ENCODE data around the gene ARL6IP5. TPM values are rescaled to one million over a fixed set of nuclear protein-coding genes. Genes with fewer than 3 reads are reported as not detected.

Gene ARL6IP5
- total and polyA plus RNA-seq, 9 of the 15 experiments (the other 6 are each of a cell fraction or from before 2014, with no cell fraction given): 10.3 to 54.0 (median 12.7) TPM

DNA sequence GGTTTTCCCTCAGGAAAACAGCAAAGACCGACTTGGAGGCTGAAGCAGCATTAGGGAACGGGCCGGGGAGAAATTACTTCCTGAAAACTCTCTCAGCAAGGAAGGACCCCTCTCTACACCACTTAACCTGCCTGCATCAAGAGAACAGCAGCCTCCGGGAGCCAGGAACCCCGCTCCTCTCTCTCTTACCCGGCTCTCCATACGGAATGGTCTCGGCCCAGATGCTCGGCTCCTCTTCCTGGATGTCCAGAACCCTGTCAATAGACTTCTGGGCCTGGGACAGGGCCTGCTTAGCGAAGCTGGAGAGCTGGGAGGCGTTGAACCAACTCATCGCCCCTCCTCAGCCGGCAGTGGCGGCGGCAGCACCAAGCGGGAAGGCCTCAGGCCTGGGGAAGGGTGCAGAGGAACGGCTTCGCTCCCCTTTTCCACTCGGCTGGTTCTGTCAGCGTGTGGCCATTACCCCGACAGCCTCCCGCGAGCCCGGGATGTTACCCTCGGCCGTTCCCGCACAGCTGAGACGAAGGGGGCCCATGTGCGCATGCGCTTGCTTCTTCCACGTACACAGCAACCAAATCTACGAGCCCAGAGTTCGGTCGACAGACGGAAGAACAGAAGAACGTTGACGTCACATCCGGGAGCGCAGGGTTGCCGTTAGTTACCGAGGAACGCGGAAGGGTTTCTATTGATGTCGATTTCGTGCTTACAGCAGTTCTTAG is 32.8 kb upstream of the ARL6IP5 start, which contains the start of gene TMF1 (continued):
- TF ChIP-seq NR2C1 (IDR thresholded peaks at IDR 0.05) (peak; percentile 41; the same call in 1 of the 2 replicates), NR2C1 (tag; IDR thresholded peaks at IDR 0.05) (no peak), MYBL2 (IDR thresholded peaks at IDR 0.05; ENCODE audit: low read depth) (no peak), MYBL2 (CRISPR knock-in tag; IDR thresholded peaks at IDR 0.05; ENCODE audit: borderline replicate concordance) (no peak), ATF1 (CRISPR knock-in tag; IDR thresholded peaks at IDR 0.05) (no peak), ATF1 (tag; IDR thresholded peaks at IDR 0.05) (peak; percentile 95), CEBPG (CRISPR knock-in tag; IDR thresholded peaks at IDR 0.05) (no peak), CEBPG (tag; conservative IDR thresholded peaks at IDR 0.05 in 1 of 2, IDR thresholded peaks at IDR 0.05 in 1 of 2) (no peak), CCAR2 (IDR thresholded peaks at IDR 0.05; ENCODE audit: low read depth, low read length) (no peak), WHSC1 (IDR thresholded peaks at IDR 0.05; ENCODE audit: low read length) (no peak), SREBF2 (CRISPR knock-in tag; IDR thresholded peaks at IDR 0.05) (no peak), ZBTB26 (CRISPR knock-in tag; IDR thresholded peaks at IDR 0.05) (no peak), LCOR (CRISPR knock-in tag; IDR thresholded peaks at IDR 0.05) (no peak), GATA2 (CRISPR knock-in tag; IDR thresholded peaks at IDR 0.05) (no peak), ZEB2 (IDR thresholded peaks at IDR 0.05) (no peak), ELF4 (CRISPR knock-in tag; IDR thresholded peaks at IDR 0.05) (no peak), BMI1 (IDR thresholded peaks at IDR 0.05; ENCODE audit: low read length) (peak; percentile 90), NCOA2 (IDR thresholded peaks at IDR 0.05; ENCODE audit: partially characterized antibody in 2 of 2) (no peak)
- TF ChIP-seq, protein P1, sequence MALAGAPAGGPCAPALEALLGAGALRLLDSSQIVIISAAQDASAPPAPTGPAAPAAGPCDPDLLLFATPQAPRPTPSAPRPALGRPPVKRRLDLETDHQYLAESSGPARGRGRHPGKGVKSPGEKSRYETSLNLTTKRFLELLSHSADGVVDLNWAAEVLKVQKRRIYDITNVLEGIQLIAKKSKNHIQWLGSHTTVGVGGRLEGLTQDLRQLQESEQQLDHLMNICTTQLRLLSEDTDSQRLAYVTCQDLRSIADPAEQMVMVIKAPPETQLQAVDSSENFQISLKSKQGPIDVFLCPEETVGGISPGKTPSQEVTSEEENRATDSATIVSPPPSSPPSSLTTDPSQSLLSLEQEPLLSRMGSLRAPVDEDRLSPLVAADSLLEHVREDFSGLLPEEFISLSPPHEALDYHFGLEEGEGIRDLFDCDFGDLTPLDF (CRISPR knock-in tag; IDR thresholded peaks at IDR 0.05): 0 out of 2 replicates have a peak, but pooled peaks have one; percentile 22
- TF ChIP-seq, protein P2, sequence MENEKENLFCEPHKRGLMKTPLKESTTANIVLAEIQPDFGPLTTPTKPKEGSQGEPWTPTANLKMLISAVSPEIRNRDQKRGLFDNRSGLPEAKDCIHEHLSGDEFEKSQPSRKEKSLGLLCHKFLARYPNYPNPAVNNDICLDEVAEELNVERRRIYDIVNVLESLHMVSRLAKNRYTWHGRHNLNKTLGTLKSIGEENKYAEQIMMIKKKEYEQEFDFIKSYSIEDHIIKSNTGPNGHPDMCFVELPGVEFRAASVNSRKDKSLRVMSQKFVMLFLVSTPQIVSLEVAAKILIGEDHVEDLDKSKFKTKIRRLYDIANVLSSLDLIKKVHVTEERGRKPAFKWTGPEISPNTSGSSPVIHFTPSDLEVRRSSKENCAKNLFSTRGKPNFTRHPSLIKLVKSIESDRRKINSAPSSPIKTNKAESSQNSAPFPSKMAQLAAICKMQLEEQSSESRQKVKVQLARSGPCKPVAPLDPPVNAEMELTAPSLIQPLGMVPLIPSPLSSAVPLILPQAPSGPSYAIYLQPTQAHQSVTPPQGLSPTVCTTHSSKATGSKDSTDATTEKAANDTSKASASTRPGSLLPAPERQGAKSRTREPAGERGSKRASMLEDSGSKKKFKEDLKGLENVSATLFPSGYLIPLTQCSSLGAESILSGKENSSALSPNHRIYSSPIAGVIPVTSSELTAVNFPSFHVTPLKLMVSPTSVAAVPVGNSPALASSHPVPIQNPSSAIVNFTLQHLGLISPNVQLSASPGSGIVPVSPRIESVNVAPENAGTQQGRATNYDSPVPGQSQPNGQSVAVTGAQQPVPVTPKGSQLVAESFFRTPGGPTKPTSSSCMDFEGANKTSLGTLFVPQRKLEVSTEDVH (IDR thresholded peaks at IDR 0.05; ENCODE audit: low read depth, partially characterized antibody): peak; percentile 53
- TF ChIP-seq, protein P3, sequence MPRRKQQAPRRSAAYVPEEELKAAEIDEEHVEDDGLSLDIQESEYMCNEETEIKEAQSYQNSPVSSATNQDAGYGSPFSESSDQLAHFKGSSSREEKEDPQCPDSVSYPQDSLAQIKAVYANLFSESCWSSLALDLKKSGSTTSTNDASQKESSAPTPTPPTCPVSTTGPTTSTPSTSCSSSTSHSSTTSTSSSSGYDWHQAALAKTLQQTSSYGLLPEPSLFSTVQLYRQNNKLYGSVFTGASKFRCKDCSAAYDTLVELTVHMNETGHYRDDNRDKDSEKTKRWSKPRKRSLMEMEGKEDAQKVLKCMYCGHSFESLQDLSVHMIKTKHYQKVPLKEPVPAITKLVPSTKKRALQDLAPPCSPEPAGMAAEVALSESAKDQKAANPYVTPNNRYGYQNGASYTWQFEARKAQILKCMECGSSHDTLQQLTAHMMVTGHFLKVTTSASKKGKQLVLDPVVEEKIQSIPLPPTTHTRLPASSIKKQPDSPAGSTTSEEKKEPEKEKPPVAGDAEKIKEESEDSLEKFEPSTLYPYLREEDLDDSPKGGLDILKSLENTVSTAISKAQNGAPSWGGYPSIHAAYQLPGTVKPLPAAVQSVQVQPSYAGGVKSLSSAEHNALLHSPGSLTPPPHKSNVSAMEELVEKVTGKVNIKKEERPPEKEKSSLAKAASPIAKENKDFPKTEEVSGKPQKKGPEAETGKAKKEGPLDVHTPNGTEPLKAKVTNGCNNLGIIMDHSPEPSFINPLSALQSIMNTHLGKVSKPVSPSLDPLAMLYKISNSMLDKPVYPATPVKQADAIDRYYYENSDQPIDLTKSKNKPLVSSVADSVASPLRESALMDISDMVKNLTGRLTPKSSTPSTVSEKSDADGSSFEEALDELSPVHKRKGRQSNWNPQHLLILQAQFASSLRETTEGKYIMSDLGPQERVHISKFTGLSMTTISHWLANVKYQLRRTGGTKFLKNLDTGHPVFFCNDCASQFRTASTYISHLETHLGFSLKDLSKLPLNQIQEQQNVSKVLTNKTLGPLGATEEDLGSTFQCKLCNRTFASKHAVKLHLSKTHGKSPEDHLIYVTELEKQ (CRISPR knock-in tag; IDR thresholded peaks at IDR 0.05): no peak

All from K562 (cell line).